Ecto neural progenitor cell (in vitro differentiated cells): ENCODE data around the gene GALNT12.

ENCODE experiments used
- DNase-seq: peaks from one replicate; pipeline ENCODE4 v3.0.0-alpha.2; 2018; ENCODE audit warnings: low spot score

GALNT12 gene

GRCh38 chr9:98805506-98806272 is 1.8 kb upstream of the GALNT12 start:
- DNase-seq = no peak

GRCh38 chr9:98806394-98807035 is 955 bp upstream of the GALNT12 start:
- no peak for DNase-seq

GRCh38 chr9:98807814-98808195 is 335 bp downstream of the GALNT12 start:
- DNase-seq = peak; percentile 71

GRCh38 chr9:98808411-98808815 is 943 bp downstream of the GALNT12 start:
- no peak for DNase-seq

- DNase-seq = no peak
These were observed 1.4 kb downstream of the GALNT12 start for GRCh38 chr9:98808875-98809274.

GRCh38 chr9:98809311-98810101 is 2.0 kb downstream of the GALNT12 start:
- DNase-seq = no peak

- no peak for DNase-seq
These were observed 2.8 kb downstream of the GALNT12 start for GRCh38 chr9:98810102-98810842.

GRCh38 chr9:98811051-98811650 is 3.7 kb downstream of the GALNT12 start:
- DNase-seq = no peak

GRCh38 chr9:98815391-98815951 is 8.0 kb downstream of the GALNT12 start:
- no peak for DNase-seq

- DNase-seq = no peak
These were observed 11.3 kb downstream of the GALNT12 start for GRCh38 chr9:98818764-98819163.

GRCh38 chr9:98819231-98819630 is 11.8 kb downstream of the GALNT12 start:
- DNase-seq = no peak

GRCh38 chr9:98821831-98822230 is 14.4 kb downstream of the GALNT12 start:
- no peak for DNase-seq

GRCh38 chr9:98822661-98823060 is 15.2 kb downstream of the GALNT12 start:
- DNase-seq = no peak

GRCh38 chr9:98823666-98824334 is 16.3 kb downstream of the GALNT12 start:
- DNase-seq = no peak

- no peak for DNase-seq
These were observed 17.9 kb downstream of the GALNT12 start for GRCh38 chr9:98825414-98825813.

GRCh38 chr9:98826716-98827115 is 19.2 kb downstream of the GALNT12 start:
- no peak for DNase-seq

- DNase-seq = no peak
These were observed 22.3 kb downstream of the GALNT12 start for GRCh38 chr9:98829766-98830165.

GRCh38 chr9:98830554-98830953 is 23.1 kb downstream of the GALNT12 start:
- no peak for DNase-seq

GRCh38 chr9:98831696-98832095 is 24.2 kb downstream of the GALNT12 start:
- DNase-seq = no peak

GRCh38 chr9:98832768-98833089 is 25.3 kb downstream of the GALNT12 start:
- no peak for DNase-seq
